Activated T-cell treated with anti-CD3 and anti-CD28 coated beads for 4 hours (primary cell): ENCODE data around the gene COL15A1.

Source experiments
- DNase-seq: peaks from one replicate; pipeline ENCODE4 v3.0.0-alpha.2; 2020

The COL15A1 gene

DNA sequence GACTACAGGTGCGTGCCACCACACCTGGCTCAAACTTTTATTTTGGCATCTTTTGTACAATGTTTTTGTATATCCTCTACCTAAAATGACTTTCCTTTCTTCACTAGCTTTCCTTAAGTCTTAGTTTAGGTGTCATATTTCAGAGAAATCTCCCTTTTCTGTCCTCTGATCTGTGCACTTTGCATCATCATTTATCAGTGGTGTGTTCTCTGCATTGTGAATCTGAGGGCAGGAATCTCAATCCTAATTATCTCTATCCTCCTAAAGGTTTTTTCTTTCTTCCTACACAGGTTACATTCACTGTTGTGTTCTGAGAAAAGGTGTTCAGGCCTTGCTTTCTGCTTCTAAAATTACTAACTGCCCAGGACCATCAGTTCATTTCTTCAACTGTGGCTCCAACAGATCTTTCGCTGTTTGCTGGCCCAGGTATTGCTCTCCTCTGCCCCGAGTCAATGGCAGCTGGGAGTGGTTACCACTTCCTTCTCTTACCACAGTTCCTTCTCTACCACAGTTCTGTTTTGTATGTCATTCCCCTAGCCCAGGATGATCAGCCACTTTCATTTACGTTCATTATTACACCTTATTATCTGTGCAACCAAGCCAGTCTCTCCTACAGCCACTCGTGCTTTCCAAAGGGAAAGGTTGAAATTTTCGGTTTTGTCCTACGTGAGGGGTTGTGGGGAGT, 175.2 kb downstream of the COL15A1 start:
- peak; percentile 17 for DNase-seq

DNA sequence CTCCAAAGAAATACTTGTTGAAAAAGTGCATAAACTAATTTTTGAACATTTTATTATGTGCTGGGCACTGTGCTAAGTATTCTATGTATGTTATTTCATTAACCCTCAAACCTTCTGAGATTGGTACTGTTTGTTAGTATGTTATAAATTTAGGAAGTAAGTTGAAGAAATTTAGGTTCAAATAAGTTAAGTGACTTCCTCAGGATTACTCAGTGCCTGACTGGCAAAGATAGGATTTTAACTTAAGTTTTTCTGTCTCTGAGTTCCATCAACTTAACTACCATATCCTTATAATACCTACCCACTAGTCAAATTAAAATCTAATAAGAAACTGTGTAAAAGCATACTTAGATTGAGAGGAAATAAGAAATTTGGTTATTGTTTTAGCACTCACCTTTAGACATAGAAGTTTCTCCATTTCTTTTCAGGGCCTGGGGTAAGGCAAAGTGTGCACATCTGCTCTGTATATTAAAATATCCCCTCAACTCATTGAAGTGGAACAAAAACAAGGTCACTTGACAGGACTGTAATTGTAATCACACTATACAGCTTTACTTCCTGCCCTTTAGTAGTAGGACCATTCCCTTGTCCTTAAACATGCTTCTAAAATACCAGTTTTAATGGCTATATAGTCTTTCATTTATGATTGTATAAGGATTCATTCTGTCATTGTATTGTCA, 176.4 kb downstream of the COL15A1 start:
- no peak for DNase-seq
